ENCODE data around the gene NHSL2.

GRCh38 chrX:72006461-72006860 is 95.8 kb downstream of the NHSL2 start:
- TF ChIP-seq SUZ12 (IDR thresholded peaks at IDR 0.05; ENCODE audit: extremely low read depth, insufficient read depth, insufficient read length) (no peak), ZNF274 (IDR thresholded peaks at IDR 0.05; ENCODE audit: low read depth, low read length) (no peak), YY1 (IDR thresholded peaks at IDR 0.05; ENCODE audit: insufficient read depth, insufficient read length) (no peak)

All from NT2/D1 (cell line).